HEK293 (cell line): ENCODE data around the gene CORO6.
A peak's percentile ranks its signal among the peaks of the same experiment; 100 is the strongest.

Experiments
- BCL11A ChIP-seq: fragments of 450-650 bp; formaldehyde crosslinking; IDR thresholded peaks from 2 replicates; pipeline ENCODE4 v1.5.1; 2016; ENCODE audit warnings: low read depth, missing biosample characterization, missing genetic modification characterization
- GLIS2 ChIP-seq: fragments of 450-650 bp; formaldehyde crosslinking; IDR thresholded peaks from 2 replicates; pipeline ENCODE4 v1.5.1; 2016; ENCODE audit warnings: missing biosample characterization, missing genetic modification characterization
- KLF8 ChIP-seq: fragments of 450-650 bp; formaldehyde crosslinking; IDR thresholded peaks from 2 replicates; pipeline ENCODE4 v1.5.1; 2016; ENCODE audit warnings: missing biosample characterization, missing genetic modification characterization
- KLF9 ChIP-seq: fragments of 450-650 bp; formaldehyde crosslinking; IDR thresholded peaks from 2 replicates; pipeline ENCODE4 v1.5.1; 2016; ENCODE audit warnings: missing biosample characterization, missing genetic modification characterization, low read depth
- MZF1 ChIP-seq: fragments of 450-650 bp; formaldehyde crosslinking; IDR thresholded peaks from 2 replicates; pipeline ENCODE4 v1.5.1; 2017; ENCODE audit warnings: missing biosample characterization, missing genetic modification characterization, borderline replicate concordance
- PRDM1 ChIP-seq: fragments of 450-650 bp; formaldehyde crosslinking; IDR thresholded peaks from 2 replicates; pipeline ENCODE4; 2016; ENCODE audit warnings: missing biosample characterization, missing genetic modification characterization
- SCRT2 ChIP-seq: fragments of 450-650 bp; formaldehyde crosslinking; IDR thresholded peaks from 2 replicates; pipeline ENCODE4 v1.5.1; 2016; ENCODE audit warnings: missing biosample characterization, missing genetic modification characterization
- SETDB1 ChIP-seq: IDR thresholded peaks from one replicate; pipeline ENCODE4 v1.6.1; 2017; ENCODE audit warnings: mild to moderate bottlenecking, low read length, moderate library complexity, mixed read lengths; ENCODE audit not compliant: insufficient read length
- ZBTB17 ChIP-seq: fragments of 450-650 bp; formaldehyde crosslinking; IDR thresholded peaks from 2 replicates; pipeline ENCODE4 v1.5.1; 2016; ENCODE audit warnings: missing biosample characterization, missing genetic modification characterization
- ZBTB48 ChIP-seq: fragments of 450-650 bp; formaldehyde crosslinking; IDR thresholded peaks from 2 replicates; pipeline ENCODE4 v1.5.1; 2016; ENCODE audit warnings: missing biosample characterization, missing genetic modification characterization
- ZBTB6 ChIP-seq: fragments of 450-650 bp; formaldehyde crosslinking; IDR thresholded peaks from 2 replicates; pipeline ENCODE4 v1.5.1; 2017; ENCODE audit warnings: missing biosample characterization, missing genetic modification characterization
- ZFHX2 ChIP-seq: fragments of 450-650 bp; formaldehyde crosslinking; conservative IDR thresholded peaks from 2 replicates; pipeline ENCODE4 v1.5.1; 2016; ENCODE audit warnings: missing biosample characterization, missing genetic modification characterization
- ZFP69B ChIP-seq: fragments of 450-650 bp; formaldehyde crosslinking; IDR thresholded peaks from 2 replicates; pipeline ENCODE4 v1.5.1; 2016; ENCODE audit warnings: missing biosample characterization, missing genetic modification characterization
- ZNF112 ChIP-seq: fragments of 450-650 bp; formaldehyde crosslinking; IDR thresholded peaks from 2 replicates; pipeline ENCODE4 v1.5.0; 2017; ENCODE audit warnings: missing biosample characterization, missing genetic modification characterization
- ZNF169 ChIP-seq: fragments of 450-650 bp; formaldehyde crosslinking; IDR thresholded peaks from 2 replicates; pipeline ENCODE4 v1.5.1; 2016; ENCODE audit warnings: missing biosample characterization, missing genetic modification characterization
- ZNF175 ChIP-seq: fragments of 450-650 bp; formaldehyde crosslinking; IDR thresholded peaks from 2 replicates; pipeline ENCODE4 v1.5.1; 2016; ENCODE audit warnings: missing biosample characterization, missing genetic modification characterization
- ZNF311 ChIP-seq: fragments of 450-650 bp; formaldehyde crosslinking; IDR thresholded peaks from 2 replicates; pipeline ENCODE4 v1.5.1; 2017; ENCODE audit warnings: missing biosample characterization, missing genetic modification characterization, borderline replicate concordance
- ZNF391 ChIP-seq: fragments of 450-650 bp; formaldehyde crosslinking; IDR thresholded peaks from 2 replicates; pipeline ENCODE4 v1.5.1; 2016; ENCODE audit warnings: low read depth, missing biosample characterization, missing genetic modification characterization, borderline replicate concordance
- ZNF394 ChIP-seq: fragments of 450-650 bp; formaldehyde crosslinking; IDR thresholded peaks from 2 replicates; pipeline ENCODE4 v1.5.1; 2016; ENCODE audit warnings: missing biosample characterization, missing genetic modification characterization, mild to moderate bottlenecking, moderate library complexity, borderline replicate concordance
- ZNF558 ChIP-seq: fragments of 450-650 bp; formaldehyde crosslinking; IDR thresholded peaks from 2 replicates; pipeline ENCODE4 v1.5.1; 2016; ENCODE audit warnings: missing biosample characterization, missing genetic modification characterization
- ZNF600 ChIP-seq: fragments of 450-650 bp; formaldehyde crosslinking; IDR thresholded peaks from 2 replicates; pipeline ENCODE4 v1.5.1; 2016; ENCODE audit warnings: missing biosample characterization, missing genetic modification characterization
- ZNF610 ChIP-seq: fragments of 450-650 bp; formaldehyde crosslinking; IDR thresholded peaks from 2 replicates; pipeline ENCODE4 v1.5.1; 2016; ENCODE audit warnings: missing biosample characterization, missing genetic modification characterization, borderline replicate concordance
- ZNF621 ChIP-seq: fragments of 450-650 bp; formaldehyde crosslinking; IDR thresholded peaks from 2 replicates; pipeline ENCODE4 v1.5.1; 2017; ENCODE audit warnings: missing biosample characterization, missing genetic modification characterization
- ZNF639 ChIP-seq: fragments of 450-650 bp; formaldehyde crosslinking; IDR thresholded peaks from 2 replicates; pipeline ENCODE4 v1.5.1; 2016; ENCODE audit warnings: missing biosample characterization, missing genetic modification characterization
- ZNF645 ChIP-seq: fragments of 450-650 bp; formaldehyde crosslinking; IDR thresholded peaks from 2 replicates; pipeline ENCODE4; 2016; ENCODE audit warnings: missing biosample characterization, missing genetic modification characterization
- ZNF776 ChIP-seq: fragments of 450-650 bp; formaldehyde crosslinking; IDR thresholded peaks from 2 replicates; pipeline ENCODE4 v1.5.0; 2017; ENCODE audit warnings: missing biosample characterization, missing genetic modification characterization, borderline replicate concordance
- TF ChIP-seq, protein P1 (sequence below): fragments of 450-650 bp; formaldehyde crosslinking; IDR thresholded peaks from 2 replicates; pipeline ENCODE4 v1.5.1; 2016; ENCODE audit warnings: missing biosample characterization, missing genetic modification characterization
- TF ChIP-seq, protein P2 (sequence below): fragments of 450-650 bp; formaldehyde crosslinking; IDR thresholded peaks from 2 replicates; pipeline ENCODE4 v1.5.1; 2016; ENCODE audit warnings: missing biosample characterization, missing genetic modification characterization
- TF ChIP-seq, protein P3 (sequence below): fragments of 450-650 bp; formaldehyde crosslinking; IDR thresholded peaks from 2 replicates; pipeline ENCODE4 v1.5.1; 2017; ENCODE audit warnings: missing biosample characterization, missing genetic modification characterization
- TF ChIP-seq, protein P4 (sequence below): fragments of 450-650 bp; formaldehyde crosslinking; IDR thresholded peaks from 2 replicates; pipeline ENCODE4 v1.5.1; 2017; ENCODE audit warnings: missing biosample characterization, missing genetic modification characterization

CORO6 gene

DNA sequence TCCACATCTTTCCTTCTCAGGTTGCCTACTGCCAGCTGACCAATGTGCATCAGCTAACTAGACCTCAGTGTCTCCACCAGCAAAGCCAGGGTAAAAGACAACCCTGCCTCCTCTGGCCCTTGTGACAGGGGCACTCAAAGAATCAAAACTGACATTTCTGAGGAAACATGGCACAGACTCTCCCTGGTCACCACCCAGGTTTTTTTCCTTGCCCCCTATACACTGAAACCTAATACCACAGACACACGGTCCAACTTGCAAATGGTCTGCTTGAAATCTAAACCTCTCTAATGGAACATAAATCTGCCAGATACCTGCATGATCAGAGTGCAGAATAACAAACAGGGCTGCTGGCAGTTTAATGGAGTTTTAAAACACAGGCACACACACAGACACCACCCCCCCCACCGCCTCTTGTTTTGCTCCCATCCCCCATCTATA, 19.5 kb upstream of the CORO6 start (continued):
- TF ChIP-seq ZBTB6 (tag by site-specific recombination) = no peak
- TF ChIP-seq ZNF169 = no peak
- TF ChIP-seq, protein P1, sequence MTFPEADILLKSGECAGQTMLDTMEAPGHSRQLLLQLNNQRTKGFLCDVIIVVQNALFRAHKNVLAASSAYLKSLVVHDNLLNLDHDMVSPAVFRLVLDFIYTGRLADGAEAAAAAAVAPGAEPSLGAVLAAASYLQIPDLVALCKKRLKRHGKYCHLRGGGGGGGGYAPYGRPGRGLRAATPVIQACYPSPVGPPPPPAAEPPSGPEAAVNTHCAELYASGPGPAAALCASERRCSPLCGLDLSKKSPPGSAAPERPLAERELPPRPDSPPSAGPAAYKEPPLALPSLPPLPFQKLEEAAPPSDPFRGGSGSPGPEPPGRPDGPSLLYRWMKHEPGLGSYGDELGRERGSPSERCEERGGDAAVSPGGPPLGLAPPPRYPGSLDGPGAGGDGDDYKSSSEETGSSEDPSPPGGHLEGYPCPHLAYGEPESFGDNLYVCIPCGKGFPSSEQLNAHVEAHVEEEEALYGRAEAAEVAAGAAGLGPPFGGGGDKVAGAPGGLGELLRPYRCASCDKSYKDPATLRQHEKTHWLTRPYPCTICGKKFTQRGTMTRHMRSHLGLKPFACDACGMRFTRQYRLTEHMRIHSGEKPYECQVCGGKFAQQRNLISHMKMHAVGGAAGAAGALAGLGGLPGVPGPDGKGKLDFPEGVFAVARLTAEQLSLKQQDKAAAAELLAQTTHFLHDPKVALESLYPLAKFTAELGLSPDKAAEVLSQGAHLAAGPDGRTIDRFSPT = no peak
- no peak for TF ChIP-seq ZNF558 (tag by site-specific recombination)
- peak; percentile 48; the same call in 1 of the 2 replicates for TF ChIP-seq BCL11A (tag by site-specific recombination)
- peak; percentile 54; the same call in 1 of the 2 replicates for TF ChIP-seq ZFP69B
- no peak for TF ChIP-seq ZNF645 (tag by site-specific recombination)
- TF ChIP-seq PRDM1 (tag by site-specific recombination) = no peak
- TF ChIP-seq ZNF112 = no peak
- no peak for TF ChIP-seq ZNF175 (tag by site-specific recombination)
- TF ChIP-seq ZNF391 (tag by site-specific recombination) = peak; percentile 58; the same call in 1 of the 2 replicates
- TF ChIP-seq ZNF394 (tag by site-specific recombination) = no peak
- TF ChIP-seq KLF9 (tag by site-specific recombination) = no peak
- TF ChIP-seq ZNF776 (tag by site-specific recombination) = no peak
- no peak for TF ChIP-seq ZBTB48 (tag by site-specific recombination)
- TF ChIP-seq, protein P2, sequence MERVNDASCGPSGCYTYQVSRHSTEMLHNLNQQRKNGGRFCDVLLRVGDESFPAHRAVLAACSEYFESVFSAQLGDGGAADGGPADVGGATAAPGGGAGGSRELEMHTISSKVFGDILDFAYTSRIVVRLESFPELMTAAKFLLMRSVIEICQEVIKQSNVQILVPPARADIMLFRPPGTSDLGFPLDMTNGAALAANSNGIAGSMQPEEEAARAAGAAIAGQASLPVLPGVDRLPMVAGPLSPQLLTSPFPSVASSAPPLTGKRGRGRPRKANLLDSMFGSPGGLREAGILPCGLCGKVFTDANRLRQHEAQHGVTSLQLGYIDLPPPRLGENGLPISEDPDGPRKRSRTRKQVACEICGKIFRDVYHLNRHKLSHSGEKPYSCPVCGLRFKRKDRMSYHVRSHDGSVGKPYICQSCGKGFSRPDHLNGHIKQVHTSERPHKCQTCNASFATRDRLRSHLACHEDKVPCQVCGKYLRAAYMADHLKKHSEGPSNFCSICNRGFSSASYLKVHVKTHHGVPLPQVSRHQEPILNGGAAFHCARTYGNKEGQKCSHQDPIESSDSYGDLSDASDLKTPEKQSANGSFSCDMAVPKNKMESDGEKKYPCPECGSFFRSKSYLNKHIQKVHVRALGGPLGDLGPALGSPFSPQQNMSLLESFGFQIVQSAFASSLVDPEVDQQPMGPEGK (tag by site-specific recombination) = peak; percentile 91
- 0 out of 2 replicates have a peak, but pooled peaks have one; percentile 32 for TF ChIP-seq MZF1
- peak; percentile 64; the same call in 1 of the 2 replicates for TF ChIP-seq ZNF600 (tag by site-specific recombination)
- no peak for TF ChIP-seq ZNF639
- TF ChIP-seq ZBTB17 (tag by site-specific recombination) = peak; percentile 71
- peak; percentile 71 for TF ChIP-seq KLF8 (tag by site-specific recombination)
- TF ChIP-seq ZNF610 (tag by site-specific recombination) = no peak
- TF ChIP-seq ZNF621 (tag by site-specific recombination) = no peak
- TF ChIP-seq, protein P3, sequence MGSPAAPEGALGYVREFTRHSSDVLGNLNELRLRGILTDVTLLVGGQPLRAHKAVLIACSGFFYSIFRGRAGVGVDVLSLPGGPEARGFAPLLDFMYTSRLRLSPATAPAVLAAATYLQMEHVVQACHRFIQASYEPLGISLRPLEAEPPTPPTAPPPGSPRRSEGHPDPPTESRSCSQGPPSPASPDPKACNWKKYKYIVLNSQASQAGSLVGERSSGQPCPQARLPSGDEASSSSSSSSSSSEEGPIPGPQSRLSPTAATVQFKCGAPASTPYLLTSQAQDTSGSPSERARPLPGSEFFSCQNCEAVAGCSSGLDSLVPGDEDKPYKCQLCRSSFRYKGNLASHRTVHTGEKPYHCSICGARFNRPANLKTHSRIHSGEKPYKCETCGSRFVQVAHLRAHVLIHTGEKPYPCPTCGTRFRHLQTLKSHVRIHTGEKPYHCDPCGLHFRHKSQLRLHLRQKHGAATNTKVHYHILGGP = no peak
- no peak for TF ChIP-seq SETDB1
- TF ChIP-seq ZFHX2 = no peak
- no peak for TF ChIP-seq SCRT2
- peak; percentile 67 for TF ChIP-seq GLIS2 (tag by site-specific recombination)
- TF ChIP-seq ZNF311 (tag by site-specific recombination) = no peak
- TF ChIP-seq, protein P4, sequence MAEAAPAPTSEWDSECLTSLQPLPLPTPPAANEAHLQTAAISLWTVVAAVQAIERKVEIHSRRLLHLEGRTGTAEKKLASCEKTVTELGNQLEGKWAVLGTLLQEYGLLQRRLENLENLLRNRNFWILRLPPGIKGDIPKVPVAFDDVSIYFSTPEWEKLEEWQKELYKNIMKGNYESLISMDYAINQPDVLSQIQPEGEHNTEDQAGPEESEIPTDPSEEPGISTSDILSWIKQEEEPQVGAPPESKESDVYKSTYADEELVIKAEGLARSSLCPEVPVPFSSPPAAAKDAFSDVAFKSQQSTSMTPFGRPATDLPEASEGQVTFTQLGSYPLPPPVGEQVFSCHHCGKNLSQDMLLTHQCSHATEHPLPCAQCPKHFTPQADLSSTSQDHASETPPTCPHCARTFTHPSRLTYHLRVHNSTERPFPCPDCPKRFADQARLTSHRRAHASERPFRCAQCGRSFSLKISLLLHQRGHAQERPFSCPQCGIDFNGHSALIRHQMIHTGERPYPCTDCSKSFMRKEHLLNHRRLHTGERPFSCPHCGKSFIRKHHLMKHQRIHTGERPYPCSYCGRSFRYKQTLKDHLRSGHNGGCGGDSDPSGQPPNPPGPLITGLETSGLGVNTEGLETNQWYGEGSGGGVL (tag by site-specific recombination) = peak; percentile 27; the same call in 1 of the 2 replicates
